Esophagus muscularis mucosa (tissue), 4 donors: ENCODE measurements around the gene KRTAP5-2. TPM values are rescaled to one million over a fixed set of nuclear protein-coding genes. Genes with fewer than 3 reads are reported as not detected.

ENCODE experiments used
- DNase-seq: peaks from one replicate; pipeline ENCODE4 v3.0.0-alpha.2; 2017; ENCODE audit errors: extremely low spot score
- H3K27ac ChIP-seq, 4 donors: fragments of 200-600 bp; sonication (generic); replicated peaks in 1 of 4; 1 replicate in 3 of 4; 2 replicates in 1 of 4; pipeline ENCODE4 v1.5.1; 2016 to 2019; ENCODE audit warnings: mild to moderate bottlenecking in 1 of 4
- H3K27me3 ChIP-seq, 4 donors: fragments of 200-600 bp; sonication (generic); one replicate each; pipeline versions ENCODE4 v1.5.1 to v1.6.0; 2016 to 2019
- H3K36me3 ChIP-seq, 4 donors: fragments of 200-600 bp; sonication (generic); one replicate each; pipeline ENCODE4 v1.5.1; 2016 to 2019
- H3K4me1 ChIP-seq, 4 donors: fragments of 200-600 bp; sonication (generic); one replicate each; pipeline ENCODE4 v1.5.1; 2016 to 2019
- H3K4me3 ChIP-seq, 4 donors: fragments of 200-600 bp; sonication (generic); 1 replicate in 2 of 4; 2 replicates in 2 of 4; pipeline ENCODE4 v1.5.1; 2016 to 2019; ENCODE audit warnings: mild to moderate bottlenecking in 4 of 4, moderate library complexity in 1 of 4
- H3K9me3 ChIP-seq, 4 donors: fragments of 200-600 bp; sonication (generic); 1 replicate in 3 of 4; 2 replicates in 1 of 4; pipeline ENCODE4 v1.5.1; 2016 to 2019
- EP300 ChIP-seq: sonication (generic); formaldehyde crosslinking; IDR thresholded peaks from one replicate; pipeline ENCODE4 v1.6.1; 2017; ENCODE audit warnings: antibody characterized with exemption
- POLR2A ChIP-seq: fragments of 450-650 bp; IDR thresholded peaks from one replicate; pipeline ENCODE4 v1.6.1; 2017; ENCODE audit warnings: antibody characterized with exemption, moderate library complexity, mild to moderate bottlenecking, low read depth
- POLR2AphosphoS5 ChIP-seq, 2 donors: sonication (generic); formaldehyde crosslinking; IDR thresholded peaks; one replicate each; pipeline ENCODE4 v1.6.1; 2017; ENCODE audit warnings: antibody characterized with exemption in 2 of 2
- WGBS: methylation state at CpG from one replicate; pipeline ENCODE4 v1.1.5; 2018; 5-methylcytosine and 5-hydroxymethylcytosine counted together
- intact Hi-C: fragments of 100-400 bp; cut with DNase I; formaldehyde crosslinking; loops from one replicate; pipeline ENCODE4 v1.15.1; 2023
- total RNA-seq, 4 donors: library from RNA; depleted of rRNA; stranded (reverse); fragments of >200 nt; gene quantifications; one replicate each; pipeline versions ENCODE4 v1.1.0 to v1.2.1, GENCODE V29; 2016
- TF ChIP-seq, protein P1 (sequence below), 3 experiments: fragments of 200-600 bp in 2 of 3; fragments of 450-650 bp in 1 of 3; sonication (generic) in 2 of 3; IDR thresholded peaks; one replicate each; pipeline ENCODE4 v1.5.1; 2017 to 2019; ENCODE audit warnings: antibody characterized with exemption in 3 of 3, mild to moderate bottlenecking in 2 of 3, moderate library complexity in 1 of 3

The KRTAP5-2 gene
- total RNA-seq, 4 donors from 2014 or later = not detected

DNA sequence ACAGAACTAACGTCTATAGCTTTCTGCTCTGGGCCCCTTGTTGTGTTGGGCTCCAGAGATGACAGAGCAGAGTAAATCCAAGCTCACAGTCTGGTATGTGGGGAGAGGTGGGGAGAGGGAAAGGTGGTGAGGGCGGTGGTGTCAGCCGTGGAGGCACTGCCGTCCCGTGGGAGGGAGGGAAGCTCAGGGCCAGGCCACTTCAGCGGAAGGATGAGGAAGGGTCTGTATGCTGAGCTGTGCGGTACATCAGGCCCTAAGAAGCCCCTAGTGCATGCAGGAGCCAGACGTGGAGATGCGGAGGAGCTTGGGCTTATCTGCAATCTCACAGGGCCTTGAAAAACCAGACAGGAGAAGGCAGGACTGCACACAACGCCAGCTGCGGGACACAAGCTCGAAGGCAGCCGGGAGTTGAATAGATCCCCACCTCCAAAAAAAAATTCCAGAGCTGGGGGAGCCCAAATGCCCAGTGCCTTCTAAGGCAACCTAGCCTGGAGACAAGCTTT, 33.0 kb upstream of the KRTAP5-2 start:
- Histone ChIP-seq H3K4me1 (peaks cover 3 to 9% (median 7%) of the 10 kb centered on the region in 4 donors), H3K27ac (no peak overlapping the region), H3K9me3 (no peaks in the 10 kb centered on the region), H3K27me3 (peaks cover 0 to 66% (median 1%) of the 10 kb centered on the region in 4 donors), H3K4me3 (no peak overlapping the region), H3K36me3 (no peaks in the 10 kb centered on the region)
- intact Hi-C loops = no loop called here
- 79% methylated on average over 13 of the region's 13 CpGs for WGBS
- DNase-seq = no peak
- TF ChIP-seq, protein P1, sequence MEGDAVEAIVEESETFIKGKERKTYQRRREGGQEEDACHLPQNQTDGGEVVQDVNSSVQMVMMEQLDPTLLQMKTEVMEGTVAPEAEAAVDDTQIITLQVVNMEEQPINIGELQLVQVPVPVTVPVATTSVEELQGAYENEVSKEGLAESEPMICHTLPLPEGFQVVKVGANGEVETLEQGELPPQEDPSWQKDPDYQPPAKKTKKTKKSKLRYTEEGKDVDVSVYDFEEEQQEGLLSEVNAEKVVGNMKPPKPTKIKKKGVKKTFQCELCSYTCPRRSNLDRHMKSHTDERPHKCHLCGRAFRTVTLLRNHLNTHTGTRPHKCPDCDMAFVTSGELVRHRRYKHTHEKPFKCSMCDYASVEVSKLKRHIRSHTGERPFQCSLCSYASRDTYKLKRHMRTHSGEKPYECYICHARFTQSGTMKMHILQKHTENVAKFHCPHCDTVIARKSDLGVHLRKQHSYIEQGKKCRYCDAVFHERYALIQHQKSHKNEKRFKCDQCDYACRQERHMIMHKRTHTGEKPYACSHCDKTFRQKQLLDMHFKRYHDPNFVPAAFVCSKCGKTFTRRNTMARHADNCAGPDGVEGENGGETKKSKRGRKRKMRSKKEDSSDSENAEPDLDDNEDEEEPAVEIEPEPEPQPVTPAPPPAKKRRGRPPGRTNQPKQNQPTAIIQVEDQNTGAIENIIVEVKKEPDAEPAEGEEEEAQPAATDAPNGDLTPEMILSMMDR (IDR thresholded peaks at IDR 0.05) = no peak
- TF ChIP-seq POLR2A = no peak
- TF ChIP-seq POLR2AphosphoS5 (IDR thresholded peaks at IDR 0.05) = no peak
- no peak for TF ChIP-seq EP300

DNA sequence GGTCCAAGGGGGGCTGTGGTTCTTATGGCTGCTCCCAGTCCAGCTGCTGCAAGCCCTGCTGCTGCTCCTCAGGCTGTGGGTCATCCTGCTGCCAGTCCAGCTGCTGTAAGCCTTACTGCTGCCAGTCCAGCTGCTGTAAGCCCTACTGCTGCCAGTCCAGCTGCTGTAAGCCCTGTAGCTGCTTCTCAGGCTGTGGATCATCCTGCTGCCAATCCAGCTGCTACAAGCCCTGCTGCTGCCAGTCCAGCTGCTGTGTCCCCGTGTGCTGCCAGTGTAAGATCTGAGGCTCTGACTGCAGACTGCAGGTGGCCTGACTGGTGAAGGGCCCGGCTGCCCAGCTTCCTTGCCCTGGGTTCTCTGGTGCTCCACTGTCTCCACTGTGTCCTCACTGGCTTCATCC, 32.2 kb upstream of the KRTAP5-2 start:
- H3K36me3 ChIP-seq = no peaks in the 10 kb centered on the region
- 71% methylated on average over 1 of the region's 2 CpGs for whole genome bisulfite sequencing
- intact Hi-C loops = no loop called here

DNA sequence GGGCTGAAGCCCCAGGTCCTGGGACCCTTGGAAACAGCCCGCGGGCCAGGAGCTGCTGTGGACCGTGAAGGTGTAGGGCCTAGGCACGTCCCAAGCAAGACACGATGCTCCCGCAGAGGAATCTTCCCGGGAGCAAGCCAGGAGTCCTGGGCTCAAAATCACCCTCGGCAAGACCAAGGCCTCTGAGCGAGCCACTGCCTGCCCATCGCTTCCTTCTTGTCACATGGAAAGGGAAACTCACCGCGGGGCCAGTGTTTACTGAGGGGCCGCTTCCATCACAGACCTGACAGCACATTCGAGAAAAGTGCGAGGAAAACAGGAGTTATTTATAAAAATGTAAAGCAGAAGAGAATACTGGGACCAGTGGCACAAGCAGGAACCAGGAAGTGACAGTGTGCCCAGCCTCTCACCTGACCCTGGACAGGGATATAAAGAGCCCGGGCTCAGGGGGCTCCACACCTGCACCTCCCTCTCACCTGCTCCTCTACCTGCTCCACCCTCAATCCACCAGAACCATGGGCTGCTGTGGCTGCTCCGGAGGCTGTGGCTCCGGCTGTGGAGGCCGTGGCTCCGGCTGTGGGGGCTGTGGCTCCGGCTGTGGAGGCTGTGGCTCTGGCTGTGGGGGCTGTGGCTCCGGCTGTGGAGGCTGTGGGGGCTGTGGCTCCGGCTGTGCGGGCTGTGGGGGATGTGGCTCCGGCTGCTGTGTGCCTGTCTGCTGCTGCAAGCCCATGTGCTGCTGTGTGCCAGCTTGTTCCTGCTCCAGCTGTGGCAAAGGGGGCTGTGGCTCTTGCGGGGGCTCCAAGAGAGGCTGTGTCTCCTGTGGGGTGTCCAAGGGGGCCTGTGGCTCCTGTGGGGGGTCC, 31.5 kb upstream of the KRTAP5-2 start, which contains the start of gene KRTAP5-5:
TSS of gene KRTAP5-5 (plus strand) at position 450 of the 860 bp plus-strand sequence. CDS start at position 516, 66 bp downstream.
- DNase-seq = no peak
- intact Hi-C loops = loop anchor here (2.0 kb wide), 1 partner anchor 83 kb away; no protein-coding TSS in a partner anchor
- WGBS = 82% methylated on average over 15 of the region's 26 CpGs
- no peak for TF ChIP-seq POLR2AphosphoS5 (IDR thresholded peaks at IDR 0.05)
- TF ChIP-seq POLR2A = no peak
- TF ChIP-seq EP300 = no peak
- TF ChIP-seq, protein P1 (IDR thresholded peaks at IDR 0.05) = no peak
- H3K27me3 ChIP-seq = peaks cover 0 to 56% (median 1%) of the 10 kb centered on the region in 4 donors
- H3K27ac ChIP-seq = no peak within 1 kb of the TSS
- H3K4me1 ChIP-seq = peaks cover 3 to 9% (median 7%) of the 10 kb centered on the region in 4 donors
- H3K9me3 ChIP-seq = no peaks in the 10 kb centered on the region
- H3K36me3 ChIP-seq = no peaks in the 10 kb centered on the region
- no peak within 1 kb of the TSS for H3K4me3 ChIP-seq

More for the DNA sequence above, 32.2 kb upstream of the KRTAP5-2 start:
- Histone ChIP-seq H3K27ac (no peak overlapping the region), H3K27me3 (peaks cover 0 to 61% (median 1%) of the 10 kb centered on the region in 4 donors), H3K9me3 (no peaks in the 10 kb centered on the region), H3K4me3 (no peak overlapping the region), H3K4me1 (peaks cover 3 to 9% (median 7%) of the 10 kb centered on the region in 4 donors)
- TF ChIP-seq POLR2AphosphoS5 (IDR thresholded peaks at IDR 0.05) (no peak), EP300 (no peak)
- DNase-seq = no peak

DNA sequence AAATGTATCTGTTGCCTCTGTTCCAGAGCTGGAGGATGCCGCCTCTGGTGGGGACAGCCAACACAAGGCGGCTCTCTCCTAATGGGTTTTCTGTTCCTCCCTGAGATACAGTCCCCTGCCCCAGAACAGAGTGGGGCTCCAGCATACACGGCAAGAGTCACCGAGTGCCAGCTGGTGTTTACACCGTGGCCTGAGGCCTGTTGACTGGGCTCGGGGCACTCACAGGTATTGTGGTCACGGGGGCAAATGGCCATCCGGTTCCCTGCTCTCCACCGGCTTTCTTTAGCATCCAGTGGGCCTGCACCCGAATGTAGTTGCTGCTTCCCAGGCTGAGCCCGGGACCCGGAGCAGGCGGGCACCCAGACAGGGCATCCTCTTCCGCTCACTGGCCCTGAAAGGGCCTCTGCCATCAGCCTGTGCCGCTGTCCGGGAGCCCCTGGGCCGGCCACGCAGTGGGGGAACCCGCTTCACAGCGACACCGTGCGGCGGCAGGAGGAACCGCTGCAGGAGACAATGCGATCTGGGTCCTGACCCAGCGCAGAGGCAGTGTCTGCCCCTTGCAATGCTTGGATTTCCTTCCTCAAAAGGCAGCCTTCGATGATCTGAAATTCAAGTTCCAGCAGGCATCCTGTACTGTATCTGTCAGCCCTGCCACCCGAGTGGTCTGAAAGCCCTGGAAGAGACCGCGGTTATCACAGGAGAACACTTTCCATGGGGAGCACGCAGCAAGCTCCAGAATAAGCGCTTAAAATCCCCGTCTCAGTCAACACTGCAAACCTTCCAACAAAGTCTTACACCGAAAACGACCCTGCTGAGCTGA, 30.6 kb upstream of the KRTAP5-2 start:
- H3K4me1 ChIP-seq = peaks cover 3 to 9% (median 7%) of the 10 kb centered on the region in 4 donors
- H3K9me3 ChIP-seq = no peaks in the 10 kb centered on the region
- DNase-seq = no peak
- no peak overlapping the region for H3K4me3 ChIP-seq
- no peaks in the 10 kb centered on the region for H3K36me3 ChIP-seq
- peaks cover 0 to 48% (median 1%) of the 10 kb centered on the region in 4 donors for H3K27me3 ChIP-seq
- intact Hi-C loops = loop anchor here (2.0 kb wide), 1 partner anchor 82 kb away; no protein-coding TSS in a partner anchor
- 49% methylated on average over 19 of the region's 35 CpGs for WGBS
- TF ChIP-seq POLR2AphosphoS5 (IDR thresholded peaks at IDR 0.05) = no peak
- TF ChIP-seq, protein P1 (IDR thresholded peaks at IDR 0.05) = peak; percentile 72 to 97 (median 77)
- TF ChIP-seq POLR2A = no peak
- TF ChIP-seq EP300 = no peak
- H3K27ac ChIP-seq = no peak overlapping the region
